ENCODE measurements around the gene SHISAL2A.

Gene SHISAL2A

DNA sequence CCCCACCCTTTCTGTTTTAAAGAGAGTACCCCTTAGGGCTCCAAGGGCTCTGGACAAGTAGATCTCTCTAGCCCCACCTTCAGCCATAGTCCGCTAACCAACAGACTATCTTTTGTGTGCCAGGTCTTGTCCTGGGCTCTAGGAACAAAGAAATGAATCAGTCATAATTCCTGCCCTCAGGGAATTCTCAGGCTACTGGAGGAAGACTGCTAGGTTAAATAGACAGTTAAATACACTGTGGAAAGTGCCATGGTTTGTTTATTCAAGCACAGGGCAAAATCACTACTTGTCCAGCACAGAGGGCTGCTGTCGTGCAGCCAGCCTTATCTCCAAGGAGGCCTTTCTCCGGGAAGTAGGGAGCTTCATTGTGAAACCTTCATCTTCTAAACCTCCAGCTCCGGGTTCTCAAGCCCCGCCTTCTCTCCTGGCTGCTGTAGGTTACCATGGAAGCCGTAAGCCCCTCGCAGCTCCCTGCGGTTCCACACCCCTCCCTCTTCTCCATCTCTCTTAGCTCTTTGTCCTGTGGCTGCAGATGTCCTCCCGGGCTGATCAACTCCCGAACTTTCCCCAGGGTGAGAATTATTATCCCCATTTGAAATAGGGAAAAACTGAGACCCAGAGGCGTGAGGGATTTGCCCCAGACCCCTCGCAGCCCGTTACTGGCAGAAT lies 29.8 kb downstream of the SHISAL2A start:
- DNase-seq = no peak

DNA sequence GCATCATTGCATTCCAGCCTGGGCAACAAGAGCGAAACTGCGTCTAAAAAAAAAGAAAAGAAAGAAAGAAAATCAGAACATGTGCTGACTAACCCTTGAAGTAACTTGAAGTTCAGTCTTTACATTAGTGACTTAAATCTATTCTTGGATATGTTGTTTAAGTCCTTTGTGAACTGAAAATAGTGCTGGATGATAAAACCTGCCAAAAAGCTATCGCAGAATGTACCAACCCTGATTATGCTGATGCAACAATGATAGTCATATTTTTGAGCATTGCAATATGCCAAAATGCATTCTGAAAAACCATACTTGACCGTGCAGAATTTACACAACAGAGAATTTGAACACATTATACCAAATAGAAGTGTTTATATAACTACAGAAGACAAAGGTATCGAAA lies 30.7 kb downstream of the SHISAL2A start:
- DNase-seq = no peak

DNA sequence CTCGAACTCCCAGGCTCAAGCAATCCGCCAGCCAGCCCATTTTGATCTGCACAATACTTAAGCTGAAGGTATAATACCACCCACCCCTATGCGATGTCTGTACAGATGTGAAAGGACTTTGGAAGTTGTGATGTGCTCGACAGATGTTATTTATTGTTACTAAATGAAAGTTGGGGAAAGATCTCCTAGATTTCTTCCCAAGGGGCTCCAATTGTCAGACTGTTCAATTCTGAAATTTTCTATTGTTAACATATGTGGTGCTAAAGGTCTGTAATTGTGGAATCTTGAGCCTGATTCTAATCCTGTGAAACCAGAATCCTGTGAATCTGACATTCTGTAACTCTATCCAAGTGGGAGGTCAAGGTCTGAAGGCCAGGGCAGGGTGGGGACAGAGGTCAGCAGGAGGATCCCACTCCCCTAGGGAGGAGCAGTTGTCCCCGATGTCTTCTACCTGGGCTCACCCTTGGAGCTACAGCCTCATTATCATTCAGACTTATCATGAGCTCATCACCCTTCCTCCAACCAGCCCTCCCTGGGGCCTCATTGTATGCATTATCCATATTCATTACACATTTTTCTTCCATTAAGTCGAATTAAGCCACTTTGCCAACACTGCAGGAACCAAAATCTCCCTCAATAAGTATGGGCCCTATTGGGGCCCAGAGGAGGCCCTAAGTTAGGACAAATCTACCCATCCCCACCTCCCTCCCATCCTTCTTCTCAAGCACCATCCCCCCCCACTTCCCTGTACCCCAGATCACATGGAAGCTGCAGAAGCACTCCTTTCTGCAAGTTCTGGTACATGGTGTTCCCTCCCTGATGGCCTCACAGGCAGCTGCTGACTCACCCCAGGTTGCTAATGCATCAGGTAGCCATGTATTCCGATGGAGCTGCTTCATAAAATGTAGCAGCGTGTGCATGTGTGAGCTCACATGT lies 32.3 kb downstream of the SHISAL2A start:
- DNase-seq = no peak

DNA sequence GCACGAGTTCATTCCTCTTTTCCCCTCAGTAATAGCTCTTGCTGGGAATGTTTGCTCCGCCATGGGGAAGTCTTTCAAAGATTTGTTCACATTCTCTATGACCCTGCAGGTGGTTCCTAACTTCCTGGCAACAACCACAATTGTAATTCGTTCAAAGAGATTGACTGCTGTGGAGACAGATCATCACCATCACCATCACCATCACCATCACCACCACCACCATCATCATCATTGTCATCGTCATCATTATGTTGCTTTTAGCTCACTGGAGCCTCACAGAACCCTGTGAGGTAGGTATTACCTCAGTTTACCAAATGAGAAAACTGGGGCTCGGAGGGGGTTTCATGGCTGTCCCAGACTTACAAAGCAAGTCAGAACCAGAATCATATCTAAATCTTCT lies 34.3 kb downstream of the SHISAL2A start:
- DNase-seq = no peak

DNA sequence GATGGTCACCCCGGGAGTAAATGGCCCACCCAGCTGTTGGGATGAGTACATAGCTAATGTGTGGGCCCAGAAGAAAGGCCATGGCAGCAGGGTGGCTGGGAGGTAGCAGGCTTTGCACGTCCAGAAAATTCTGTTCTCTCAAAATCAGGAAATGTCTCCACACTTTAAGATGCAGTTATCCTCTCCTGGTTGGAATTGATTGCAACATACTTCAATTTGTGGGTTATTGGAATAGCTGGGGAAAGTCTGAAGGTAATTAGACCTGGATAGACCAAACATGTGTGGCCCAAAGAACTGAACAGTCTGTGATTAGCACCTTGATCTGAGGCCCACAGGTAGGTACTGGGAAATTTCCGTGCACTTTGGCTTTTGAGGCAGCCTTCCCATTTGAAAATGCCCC lies 35.0 kb downstream of the SHISAL2A start:
- no peak for DNase-seq

DNA sequence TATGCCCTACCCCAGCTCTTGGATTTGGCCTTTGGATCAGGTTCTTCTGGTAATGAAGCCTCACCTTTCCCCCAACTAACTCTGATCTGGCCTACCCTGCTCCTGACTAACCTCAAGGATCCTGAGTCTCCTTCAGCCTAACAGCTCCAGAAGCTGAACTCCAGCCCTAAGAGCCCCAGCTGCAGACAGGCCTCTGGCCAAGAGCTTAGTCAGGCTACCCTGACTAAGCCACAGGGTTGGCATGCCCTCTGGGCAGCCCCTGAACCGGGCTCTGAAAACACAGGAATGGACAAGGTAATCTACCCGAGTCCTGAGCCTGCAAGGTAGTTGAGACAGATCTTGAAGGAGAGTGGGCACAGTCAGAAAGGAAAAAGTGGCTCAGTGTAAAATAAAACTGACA lies 35.7 kb downstream of the SHISAL2A start:
- DNase-seq = no peak

DNA sequence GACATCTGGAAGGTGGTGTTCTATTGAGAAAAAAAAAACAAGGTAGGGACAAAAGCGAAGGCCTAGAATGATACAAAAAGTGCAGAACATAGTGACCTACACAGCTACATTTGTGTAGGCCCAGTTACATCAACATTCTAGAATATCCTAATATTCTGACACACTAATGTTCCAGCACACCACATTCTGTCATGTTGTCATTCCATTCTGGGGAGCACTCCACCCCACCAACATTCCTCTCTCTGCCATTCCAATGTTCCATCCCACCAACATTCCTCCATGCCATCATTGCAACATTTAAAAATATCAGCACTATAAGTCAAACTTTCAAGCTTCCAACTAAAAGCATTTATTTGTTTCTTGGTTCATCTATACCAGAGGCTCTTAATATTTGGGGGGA lies 36.7 kb downstream of the SHISAL2A start:
- DNase-seq = no peak

DNA sequence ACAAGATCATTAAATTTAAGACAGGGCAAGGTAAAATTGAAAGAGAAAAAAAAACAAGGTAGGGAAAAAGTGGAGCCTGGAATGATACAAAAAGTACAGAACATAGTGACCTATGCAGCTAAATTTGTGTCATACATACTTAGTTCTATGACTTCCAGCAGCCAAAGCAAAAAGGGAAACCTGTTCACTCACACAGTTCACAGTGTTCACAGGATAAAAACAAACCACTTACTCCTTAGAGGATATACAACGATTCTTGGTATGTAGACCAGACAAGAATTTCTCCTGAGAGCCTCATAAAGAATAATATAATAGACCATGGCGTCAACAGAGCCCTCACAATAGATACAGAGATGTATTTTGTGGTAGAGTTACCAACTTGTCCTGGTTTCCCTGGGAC lies 37.6 kb downstream of the SHISAL2A start:
- no peak for DNase-seq

DNA sequence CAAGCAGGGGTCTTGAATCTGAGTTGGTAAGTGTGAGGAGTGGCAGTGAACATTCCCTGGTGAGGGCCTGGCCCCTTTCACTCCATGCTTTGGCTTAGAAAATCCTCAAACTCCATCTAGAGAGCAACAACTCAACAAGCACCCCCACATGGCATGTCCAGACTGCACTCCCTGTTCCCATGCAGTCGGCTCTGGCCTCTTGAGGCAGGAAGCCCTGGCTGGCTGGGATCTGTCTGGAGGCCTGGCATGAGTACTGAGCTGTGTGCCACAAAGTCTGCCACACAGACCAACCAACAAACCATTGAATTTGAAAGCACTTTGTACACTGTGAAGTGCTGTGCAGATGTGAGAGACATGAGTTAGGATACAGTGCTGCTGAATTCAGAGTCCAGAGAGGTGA lies 40.0 kb downstream of the SHISAL2A start:
- no peak for DNase-seq

DNA sequence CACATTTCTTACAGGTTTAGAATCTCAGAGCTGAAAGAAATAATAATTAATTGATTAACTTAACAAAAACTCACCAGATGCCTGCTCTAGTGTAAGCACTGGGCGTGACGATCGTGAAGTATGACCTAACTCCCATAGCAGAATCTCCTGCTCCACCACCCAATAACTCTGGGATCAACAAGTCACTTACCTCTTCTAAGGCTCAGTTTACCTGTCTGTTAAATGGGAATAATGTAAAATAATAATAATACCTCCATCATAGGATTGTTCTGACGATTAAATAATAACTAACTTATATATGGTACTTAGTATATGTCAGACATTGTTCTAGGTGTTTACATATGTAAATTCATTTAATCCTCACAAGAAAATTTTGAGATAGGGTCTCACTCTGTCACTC lies 40.5 kb downstream of the SHISAL2A start:
- no peak for DNase-seq

DNA sequence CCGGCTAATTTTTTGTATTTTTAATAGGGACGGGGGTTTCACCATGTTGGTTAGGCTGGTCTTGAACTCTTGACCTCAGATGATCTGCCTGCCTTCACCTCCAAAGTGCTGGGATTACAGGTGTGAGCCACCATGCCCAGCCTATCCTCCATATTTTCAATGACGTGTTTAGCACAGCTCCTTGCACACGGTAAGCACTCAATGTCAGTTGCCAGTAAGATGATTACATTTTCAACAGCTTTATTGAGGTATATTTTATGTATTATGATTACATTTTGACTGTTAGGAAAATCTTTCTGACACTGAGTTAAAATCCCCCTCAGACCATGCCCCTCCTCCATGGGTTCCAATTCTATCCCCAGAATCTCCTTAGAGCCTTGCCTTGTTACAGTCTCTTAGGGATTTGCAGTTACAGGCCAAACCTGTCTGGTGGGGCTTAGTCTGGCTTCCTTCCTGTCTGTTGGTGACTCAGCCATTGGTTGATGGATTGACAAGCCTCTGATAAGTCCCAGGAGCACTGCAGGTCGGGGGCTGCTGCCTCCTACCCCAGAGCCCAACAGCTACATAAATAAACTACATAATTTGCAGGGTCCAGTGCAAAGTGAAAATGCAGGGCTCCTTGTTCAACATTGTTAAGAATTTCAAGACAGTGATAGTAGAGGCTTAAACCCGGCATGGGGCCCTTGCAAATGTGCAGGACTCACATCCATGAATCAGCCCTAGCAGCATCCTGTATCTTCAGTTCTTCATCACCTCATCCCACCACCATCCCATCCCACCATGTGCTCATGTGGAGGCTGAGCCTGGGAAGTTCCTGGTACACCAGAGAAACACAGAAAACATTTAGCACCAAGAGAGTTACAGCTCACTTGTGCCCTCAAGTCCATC lies 41.8 kb downstream of the SHISAL2A start:
- no peak for DNase-seq

DNA sequence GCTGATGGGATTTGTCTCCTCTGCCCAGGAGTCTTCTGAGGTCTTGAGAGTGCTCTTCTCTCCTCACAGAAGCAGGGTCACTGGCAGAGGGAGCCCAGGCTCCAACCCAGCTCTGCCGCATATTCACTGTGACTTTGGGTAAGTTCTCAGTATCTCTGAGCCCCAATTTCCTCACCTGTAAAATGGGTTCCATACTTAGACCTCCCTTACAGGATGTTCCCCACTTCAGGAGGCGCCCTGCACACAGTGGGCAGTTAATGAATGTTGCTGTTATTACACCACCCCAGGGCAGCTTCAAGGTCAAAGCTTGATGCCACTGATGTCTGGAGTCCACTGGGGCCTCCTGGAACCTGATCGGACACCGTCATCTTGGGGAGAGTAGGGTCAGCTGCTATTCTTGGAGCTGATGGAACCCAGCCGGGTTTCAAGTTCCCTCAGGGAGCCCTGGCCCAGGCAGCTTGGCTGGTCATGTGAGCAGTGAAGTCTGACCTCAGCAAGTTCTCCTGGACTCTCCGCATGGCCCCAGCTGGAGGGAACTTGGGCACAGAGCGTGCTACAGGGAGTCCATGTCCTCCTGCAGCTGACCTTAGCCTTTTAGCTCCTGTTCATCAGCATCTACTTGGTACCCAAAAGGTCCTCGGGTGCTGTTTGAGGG lies 43.4 kb downstream of the SHISAL2A start:
- peak in 1 of 2 donors; percentile 43 for DNase-seq

DNA sequence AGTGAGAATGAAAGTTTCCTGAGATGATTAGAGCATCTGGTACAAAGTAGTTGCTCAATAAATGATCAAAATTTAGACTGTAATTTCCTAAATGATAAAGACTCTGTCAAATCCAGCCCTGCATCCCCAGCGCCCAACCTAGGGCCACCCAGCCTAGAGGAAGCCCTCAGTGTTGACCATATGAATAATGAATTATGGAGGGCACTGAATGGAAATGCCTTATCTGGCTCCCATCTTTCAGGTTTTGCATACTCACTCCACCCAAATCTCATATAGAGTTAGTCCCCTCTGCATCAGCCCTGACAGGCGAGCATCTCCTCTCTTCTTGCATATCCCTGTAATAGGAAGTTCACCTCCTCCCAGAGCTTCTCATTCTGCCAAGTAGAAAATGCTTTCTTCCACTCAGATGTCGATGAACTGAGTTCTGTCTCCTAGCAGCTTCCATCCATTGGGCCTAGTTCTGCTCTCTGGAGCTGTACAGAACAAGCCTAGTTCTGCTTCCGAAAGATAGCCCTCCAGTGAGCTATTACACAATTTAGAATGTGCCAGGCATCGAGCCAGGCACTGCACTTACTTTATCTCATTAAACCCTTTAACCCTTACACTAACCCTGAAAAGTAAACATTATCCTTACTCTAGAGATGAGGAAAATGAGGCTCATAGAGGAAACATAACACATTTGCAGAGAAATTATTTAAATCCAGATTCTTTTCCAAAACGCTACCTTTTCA lies 44.3 kb downstream of the SHISAL2A start:
- DNase-seq = no peak

DNA sequence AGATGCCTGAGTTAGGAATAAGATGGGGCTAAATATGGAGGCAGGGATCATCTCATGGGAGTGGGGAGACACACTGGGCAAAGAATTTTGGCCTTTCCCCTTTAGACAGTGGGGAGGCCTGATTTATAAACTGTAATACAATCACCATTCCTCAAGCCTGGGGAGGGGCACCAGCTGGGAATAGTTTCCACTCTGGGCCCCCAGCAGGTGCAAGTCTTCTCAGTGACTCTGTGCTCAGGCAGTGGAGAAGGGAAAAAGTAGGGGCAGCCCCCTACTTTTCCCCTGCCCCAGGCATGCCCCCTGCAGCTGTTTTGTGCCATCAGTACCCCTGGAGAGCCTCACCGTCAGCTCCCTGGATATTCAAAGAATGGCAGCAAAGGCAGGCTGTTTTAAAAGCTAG lies 46.1 kb downstream of the SHISAL2A start:
- DNase-seq = no peak

DNA sequence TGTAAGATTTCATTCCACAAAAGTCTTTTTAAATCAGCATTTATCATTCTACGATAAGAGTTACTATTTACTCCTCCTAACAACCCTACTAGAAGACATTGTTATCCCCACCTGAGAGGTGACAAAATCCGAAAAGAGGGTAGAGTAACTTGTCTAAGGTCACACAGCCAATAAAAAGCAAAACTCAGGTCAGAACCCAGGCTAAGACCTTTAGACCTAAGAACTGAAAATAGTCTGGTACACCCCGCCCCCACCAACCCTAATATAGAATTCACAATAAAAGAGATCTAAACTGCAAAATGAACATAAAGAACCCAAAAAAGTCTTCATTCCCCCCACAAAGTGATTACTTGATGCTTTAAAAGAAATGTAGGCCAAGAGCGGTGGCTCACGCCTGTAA lies 46.5 kb downstream of the SHISAL2A start:
- no peak for DNase-seq

DNA sequence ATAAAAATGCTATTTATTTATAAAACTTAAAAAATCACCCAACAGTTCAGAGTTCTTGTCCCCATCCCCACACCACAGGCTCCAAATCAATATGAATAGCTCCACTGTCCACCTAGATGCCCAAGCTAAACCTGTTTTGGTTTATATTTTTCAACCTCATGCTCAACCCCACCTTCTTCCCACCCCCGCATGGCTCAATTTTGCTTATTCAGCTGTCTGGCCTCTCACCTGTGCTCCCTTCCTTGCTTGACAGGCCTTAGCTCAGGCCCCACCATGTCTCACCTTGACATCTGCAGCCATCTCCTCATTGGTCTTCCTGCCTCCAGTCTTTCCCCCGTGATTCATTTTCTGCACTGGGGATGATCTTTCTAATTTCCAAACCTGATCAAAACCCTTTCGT lies 47.4 kb downstream of the SHISAL2A start:
- no peak for DNase-seq

DNA sequence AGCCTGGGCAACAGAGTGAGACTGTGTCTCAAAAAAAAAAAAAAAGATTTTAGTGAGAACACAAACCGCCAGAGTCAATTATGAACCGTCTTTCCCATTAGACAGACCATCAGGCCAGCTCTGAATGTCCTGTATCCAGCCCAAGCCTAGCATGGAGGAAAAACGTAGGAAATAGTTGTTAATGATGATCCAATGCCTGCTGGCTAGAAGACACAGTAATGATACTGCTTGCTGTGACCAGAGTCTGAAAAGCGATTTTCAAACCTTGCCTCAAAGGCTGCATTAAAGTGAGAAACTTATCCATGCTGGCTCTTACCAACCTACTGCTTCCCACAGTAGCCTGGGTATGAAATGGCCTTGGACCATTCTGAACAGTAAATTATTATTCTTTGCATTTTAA lies 48.2 kb downstream of the SHISAL2A start:
- DNase-seq = no peak

DNA sequence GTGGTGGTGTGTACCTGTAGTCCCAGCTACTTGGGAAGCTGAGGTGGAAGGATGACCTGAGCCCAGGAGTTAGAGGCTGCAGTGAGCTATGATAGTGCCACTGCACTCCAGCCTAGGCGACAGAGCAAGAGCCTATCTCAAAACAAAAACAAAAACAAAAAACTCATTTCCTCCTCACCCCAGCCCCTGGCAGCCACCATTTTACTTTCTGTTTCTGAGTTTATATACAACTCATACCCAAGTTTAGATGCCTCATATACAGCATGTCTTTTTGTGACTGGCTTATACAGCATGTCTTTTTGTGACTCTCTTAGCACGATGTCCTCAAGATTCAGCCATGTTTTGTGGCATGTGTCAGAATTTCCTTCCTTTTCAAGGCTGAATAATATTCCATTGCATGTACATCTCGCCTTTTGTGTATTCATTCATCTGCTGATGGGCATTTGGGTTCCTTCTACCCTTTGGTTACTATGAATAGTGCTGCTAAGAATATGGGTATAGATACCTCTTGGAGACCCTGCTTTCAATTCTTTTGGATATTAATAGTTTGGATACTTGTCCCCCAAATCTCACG lies 50.5 kb downstream of the SHISAL2A start:
- DNase-seq = no peak

DNA sequence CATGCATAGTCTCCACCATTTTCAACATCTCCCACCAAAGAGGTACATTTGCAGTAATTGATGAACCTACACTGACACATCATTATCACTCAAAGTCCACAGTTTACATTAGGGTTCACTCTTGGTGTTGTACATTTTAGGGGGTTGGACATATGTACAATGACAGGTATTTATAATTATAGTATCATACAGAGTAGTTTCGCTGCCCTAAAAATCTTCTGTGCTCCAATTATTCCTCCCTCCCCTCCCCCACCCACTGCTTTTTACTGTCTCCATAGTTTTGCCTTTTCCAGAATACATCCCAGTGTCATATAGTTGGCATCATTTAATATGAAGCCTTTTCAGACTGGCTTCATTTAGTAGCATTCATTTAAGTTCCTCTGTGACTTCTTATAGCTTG lies 51.6 kb downstream of the SHISAL2A start:
- DNase-seq = no peak

DNA sequence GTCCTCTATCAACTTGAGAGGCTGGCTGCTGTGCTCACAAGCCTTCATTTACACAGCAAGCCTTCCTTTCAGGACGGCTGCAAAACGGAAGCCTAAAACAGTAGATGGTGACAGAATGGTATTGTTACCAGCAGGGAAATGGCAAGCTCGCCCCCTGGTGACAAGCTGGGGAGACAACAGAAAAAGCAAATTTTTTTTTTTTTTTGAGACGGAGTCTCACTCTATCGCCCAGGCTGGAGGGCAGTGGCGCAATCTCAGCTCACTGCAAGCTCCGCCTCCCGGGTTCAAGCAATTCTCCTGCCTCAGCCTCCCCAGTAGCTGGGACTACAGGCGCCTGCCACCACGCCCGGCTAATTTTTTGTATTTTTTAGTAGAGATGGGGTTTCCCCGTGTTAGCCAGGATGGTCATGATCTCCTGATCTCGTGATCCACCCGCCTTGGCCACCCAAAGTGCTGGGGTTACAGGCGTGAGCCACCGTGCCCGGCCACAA lies 53.3 kb downstream of the SHISAL2A start:
- peak; percentile 36 to 47 for DNase-seq

DNA sequence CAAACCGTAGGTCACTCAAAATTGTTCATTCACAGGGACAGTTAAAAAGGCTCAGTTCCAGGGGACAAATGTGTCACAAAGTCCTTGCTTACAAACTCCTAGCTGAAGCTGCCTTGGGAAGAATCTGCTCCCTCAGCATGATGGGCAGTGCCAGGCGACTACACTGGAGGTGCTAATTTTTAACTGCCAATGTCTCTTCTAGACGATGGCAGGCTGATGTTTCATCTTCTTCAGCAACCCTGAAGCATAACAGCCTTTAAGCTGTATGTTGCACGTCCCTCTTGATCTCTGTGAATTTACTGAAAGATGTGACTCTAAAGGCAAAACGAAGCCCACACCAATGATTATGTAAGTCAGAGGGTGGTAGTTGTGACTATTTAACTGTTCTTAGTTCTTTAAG lies 53.9 kb downstream of the SHISAL2A start:
- no peak for DNase-seq

DNA sequence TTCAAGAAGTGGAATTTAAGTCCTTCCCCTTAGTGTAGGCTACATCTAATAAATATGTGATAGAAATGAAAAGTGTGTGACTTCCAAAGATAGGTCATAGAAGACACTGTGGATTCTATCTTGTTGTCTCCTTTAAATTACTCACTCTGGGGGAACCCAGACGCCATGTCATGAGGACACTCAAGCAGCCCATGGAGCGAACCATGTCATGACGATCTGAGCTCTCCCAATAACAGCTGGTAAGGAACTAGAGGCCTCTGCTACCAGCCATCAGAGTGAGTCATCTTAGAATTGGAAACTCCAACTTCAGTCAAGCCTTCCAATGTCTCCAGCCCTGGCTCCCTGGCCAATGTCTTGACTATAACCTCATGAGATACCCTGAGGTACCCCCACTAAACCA lies 58.9 kb downstream of the SHISAL2A start:
- no peak for DNase-seq

Measured in hippocampal formation (tissue), 2 donors.